ENCODE results near the gene ATXN1. TPM values are rescaled to one million over a fixed set of nuclear protein-coding genes. Genes with fewer than 3 reads are reported as not detected.

The ATXN1 gene
- total and polyA plus RNA-seq, 2 of the 13 experiments (the other 11 are each of a cell fraction or from before 2014, with no cell fraction given): 20.7 to 39.5 TPM

DNA sequence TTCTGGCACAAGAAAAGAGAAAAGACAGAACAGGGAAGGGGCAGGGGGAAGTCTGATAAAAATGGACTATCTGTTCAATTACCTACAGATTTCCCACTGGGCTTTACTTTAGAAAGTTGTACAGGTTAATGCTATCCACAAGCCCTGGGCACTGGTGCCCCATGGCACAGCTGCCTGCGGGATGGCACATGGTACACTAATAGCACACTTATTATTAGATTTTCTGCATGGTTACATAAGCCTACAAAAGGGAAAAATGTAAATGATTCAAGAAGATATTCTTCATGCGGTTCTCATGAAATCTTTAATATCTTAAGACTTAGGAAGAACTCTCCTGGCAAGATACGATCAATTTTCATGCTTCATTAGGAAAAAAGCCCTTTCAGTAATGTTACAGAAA, 385.4 kb downstream of the ATXN1 start (continued):
- TF ChIP-seq KAT7 (CRISPR knock-in tag; IDR thresholded peaks at IDR 0.05; ENCODE audit: borderline replicate concordance) (no peak), SOX6 (IDR thresholded peaks at IDR 0.05) (no peak), SOX6 (CRISPR knock-in tag; IDR thresholded peaks at IDR 0.05) (no peak), MEIS2 (CRISPR knock-in tag; IDR thresholded peaks at IDR 0.05) (no peak), ZNF790 (CRISPR knock-in tag; IDR thresholded peaks at IDR 0.05; ENCODE audit: borderline replicate concordance) (no peak)
- TF ChIP-seq, protein P1, sequence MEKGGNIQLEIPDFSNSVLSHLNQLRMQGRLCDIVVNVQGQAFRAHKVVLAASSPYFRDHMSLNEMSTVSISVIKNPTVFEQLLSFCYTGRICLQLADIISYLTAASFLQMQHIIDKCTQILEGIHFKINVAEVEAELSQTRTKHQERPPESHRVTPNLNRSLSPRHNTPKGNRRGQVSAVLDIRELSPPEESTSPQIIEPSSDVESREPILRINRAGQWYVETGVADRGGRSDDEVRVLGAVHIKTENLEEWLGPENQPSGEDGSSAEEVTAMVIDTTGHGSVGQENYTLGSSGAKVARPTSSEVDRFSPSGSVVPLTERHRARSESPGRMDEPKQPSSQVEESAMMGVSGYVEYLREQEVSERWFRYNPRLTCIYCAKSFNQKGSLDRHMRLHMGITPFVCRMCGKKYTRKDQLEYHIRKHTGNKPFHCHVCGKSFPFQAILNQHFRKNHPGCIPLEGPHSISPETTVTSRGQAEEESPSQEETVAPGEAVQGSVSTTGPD (CRISPR knock-in tag; IDR thresholded peaks at IDR 0.05): no peak
- TF ChIP-seq, protein P2, sequence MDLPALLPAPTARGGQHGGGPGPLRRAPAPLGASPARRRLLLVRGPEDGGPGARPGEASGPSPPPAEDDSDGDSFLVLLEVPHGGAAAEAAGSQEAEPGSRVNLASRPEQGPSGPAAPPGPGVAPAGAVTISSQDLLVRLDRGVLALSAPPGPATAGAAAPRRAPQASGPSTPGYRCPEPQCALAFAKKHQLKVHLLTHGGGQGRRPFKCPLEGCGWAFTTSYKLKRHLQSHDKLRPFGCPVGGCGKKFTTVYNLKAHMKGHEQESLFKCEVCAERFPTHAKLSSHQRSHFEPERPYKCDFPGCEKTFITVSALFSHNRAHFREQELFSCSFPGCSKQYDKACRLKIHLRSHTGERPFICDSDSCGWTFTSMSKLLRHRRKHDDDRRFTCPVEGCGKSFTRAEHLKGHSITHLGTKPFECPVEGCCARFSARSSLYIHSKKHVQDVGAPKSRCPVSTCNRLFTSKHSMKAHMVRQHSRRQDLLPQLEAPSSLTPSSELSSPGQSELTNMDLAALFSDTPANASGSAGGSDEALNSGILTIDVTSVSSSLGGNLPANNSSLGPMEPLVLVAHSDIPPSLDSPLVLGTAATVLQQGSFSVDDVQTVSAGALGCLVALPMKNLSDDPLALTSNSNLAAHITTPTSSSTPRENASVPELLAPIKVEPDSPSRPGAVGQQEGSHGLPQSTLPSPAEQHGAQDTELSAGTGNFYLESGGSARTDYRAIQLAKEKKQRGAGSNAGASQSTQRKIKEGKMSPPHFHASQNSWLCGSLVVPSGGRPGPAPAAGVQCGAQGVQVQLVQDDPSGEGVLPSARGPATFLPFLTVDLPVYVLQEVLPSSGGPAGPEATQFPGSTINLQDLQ (CRISPR knock-in tag; IDR thresholded peaks at IDR 0.05): no peak

GRCh38 chr6:16375206-16375605, 386.1 kb downstream of the ATXN1 start:
- intact Hi-C loops (cut with micrococcal nuclease; ENCODE audit: unreplicated experiment) (no loop called here), in situ Hi-C loops (cut with HindIII; ENCODE audit: extremely low pct_ligation_motif_present, low pct_unique_long_range_greater_than_20kb) (no loop called here)
- Histone ChIP-seq H3K4me2 (ENCODE audit: low read depth, low read length) (no peak overlapping the region), H4K20me1 (ENCODE audit: insufficient read depth, low read length) (no peaks in the 10 kb centered on the region), H3K27ac (ENCODE audit: extremely low read length, insufficient read depth, low read length) (no peak overlapping the region), H3K36me3 (replicated peaks in 1 of 2; ENCODE audit: control insufficient read depth in 1 of 2, insufficient read depth in 2 of 2, low read length in 2 of 2) (peaks cover 0 to 2% of the 10 kb centered on the region in 2 experiments; a peak in 3 of 5 replicates), H3K4me3 (replicated peaks in 1 of 3; ENCODE audit: insufficient read depth in 1 of 3, low read depth in 2 of 3, low read length in 3 of 3) (no peak overlapping the region), H3K27me3 (ENCODE audit: control insufficient read depth in 1 of 2, insufficient read depth in 2 of 2, low read length in 2 of 2) (no peaks in the 10 kb centered on the region), H3K4me1 (ENCODE audit: insufficient read depth, low read length) (no peaks in the 10 kb centered on the region), H2AFZ (ENCODE audit: low read length) (no peak overlapping the region), H3K79me2 (ENCODE audit: insufficient read depth, low read length) (no peaks in the 10 kb centered on the region), H3K9ac (ENCODE audit: insufficient read depth, low read depth, low read length) (no peak overlapping the region), H3K9me3 (ENCODE audit: low read length) (no peaks in the 10 kb centered on the region)
- ATAC-seq (no peak), DNase-seq (ENCODE audit: low spot score) (no peak), FAIRE-seq (no peak)
- no TSS peak for BruUV-seq (replicated peaks)
- ChIA-PET CTCF (ENCODE audit: low intra/inter-chr PET ratio, low total read pairs) (no interaction called here), POLR2A (no interaction called here)
- WGBS (ENCODE audit: low lambda C conversion rate): 100% methylated on average over 1 of the region's 1 CpG
- TF ChIP-seq ZNF619 (CRISPR knock-in tag; IDR thresholded peaks at IDR 0.05) (no peak), MIXL1 (CRISPR knock-in tag; IDR thresholded peaks at IDR 0.05) (no peak), ZNF563 (CRISPR knock-in tag; IDR thresholded peaks at IDR 0.05) (no peak), MLLT10 (CRISPR knock-in tag; IDR thresholded peaks at IDR 0.05) (no peak), RFX3 (CRISPR knock-in tag; IDR thresholded peaks at IDR 0.05) (no peak), FOXP1 (IDR thresholded peaks at IDR 0.05) (no peak), FOXP1 (CRISPR knock-in tag; IDR thresholded peaks at IDR 0.05) (no peak), MAF1 (CRISPR knock-in tag; IDR thresholded peaks at IDR 0.05; ENCODE audit: borderline replicate concordance) (no peak), MAFF (IDR thresholded peaks at IDR 0.05; ENCODE audit: low read depth, low read length) (no peak), ZFX (CRISPR knock-in tag; IDR thresholded peaks at IDR 0.05; ENCODE audit: low read depth) (no peak), ZNF775 (CRISPR knock-in tag; IDR thresholded peaks at IDR 0.05; ENCODE audit: borderline replicate concordance) (no peak), ZNF777 (CRISPR knock-in tag; IDR thresholded peaks at IDR 0.05) (no peak)
- TF ChIP-seq, protein P3, sequence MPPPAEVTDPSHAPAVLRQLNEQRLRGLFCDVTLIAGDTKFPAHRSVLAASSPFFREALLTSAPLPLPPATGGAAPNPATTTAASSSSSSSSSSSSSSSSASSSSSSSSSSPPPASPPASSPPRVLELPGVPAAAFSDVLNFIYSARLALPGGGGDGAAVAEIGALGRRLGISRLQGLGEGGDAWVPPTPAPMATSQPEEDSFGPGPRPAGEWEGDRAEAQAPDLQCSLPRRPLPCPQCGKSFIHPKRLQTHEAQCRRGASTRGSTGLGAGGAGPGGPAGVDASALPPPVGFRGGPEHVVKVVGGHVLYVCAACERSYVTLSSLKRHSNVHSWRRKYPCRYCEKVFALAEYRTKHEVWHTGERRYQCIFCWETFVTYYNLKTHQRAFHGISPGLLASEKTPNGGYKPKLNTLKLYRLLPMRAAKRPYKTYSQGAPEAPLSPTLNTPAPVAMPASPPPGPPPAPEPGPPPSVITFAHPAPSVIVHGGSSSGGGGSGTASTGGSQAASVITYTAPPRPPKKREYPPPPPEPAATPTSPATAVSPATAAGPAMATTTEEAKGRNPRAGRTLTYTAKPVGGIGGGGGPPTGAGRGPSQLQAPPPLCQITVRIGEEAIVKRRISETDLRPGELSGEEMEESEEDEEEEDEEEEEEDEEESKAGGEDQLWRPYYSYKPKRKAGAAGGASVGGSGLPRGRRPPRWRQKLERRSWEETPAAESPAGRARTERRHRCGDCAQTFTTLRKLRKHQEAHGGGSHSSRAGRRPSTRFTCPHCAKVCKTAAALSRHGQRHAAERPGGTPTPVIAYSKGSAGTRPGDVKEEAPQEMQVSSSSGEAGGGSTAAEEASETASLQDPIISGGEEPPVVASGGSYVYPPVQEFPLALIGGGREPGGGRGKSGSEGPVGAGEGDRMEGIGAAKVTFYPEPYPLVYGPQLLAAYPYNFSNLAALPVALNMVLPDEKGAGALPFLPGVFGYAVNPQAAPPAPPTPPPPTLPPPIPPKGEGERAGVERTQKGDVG (CRISPR knock-in tag; IDR thresholded peaks at IDR 0.05; ENCODE audit: borderline replicate concordance): no peak
